Aorta (tissue), 5 donors: Measurements from ENCODE around the gene BARHL2. TPM values are rescaled to one million over a fixed set of nuclear protein-coding genes. Genes with fewer than 3 reads are reported as not detected.

Experiments
- ATAC-seq: fragments of 200-7000 bp; cut with Tn5 transposase; one replicate; pipeline ENCODE4 v1.9.1; 2022; ENCODE audit warnings: moderate library complexity; ENCODE audit not compliant: low FRiP score
- DNase-seq, 2 donors: peaks; one replicate each; pipeline ENCODE4 v3.0.0-alpha.2; 2020
- H3K27ac ChIP-seq, 2 donors: one replicate each; pipeline ENCODE4 v1.5.1; 2013; ENCODE audit warnings: low read length in 2 of 2, mild to moderate bottlenecking in 2 of 2, moderate library complexity in 2 of 2, control low read depth in 1 of 2, inconsistent platforms in 1 of 2, low read depth in 1 of 2
- H3K27me3 ChIP-seq, 2 donors: one replicate each; pipeline ENCODE4 v1.6.1; 2013; ENCODE audit warnings: control low read depth in 1 of 2, low read length in 1 of 2, mild to moderate bottlenecking in 1 of 2, moderate library complexity in 1 of 2; ENCODE audit not compliant: insufficient read depth in 2 of 2, control insufficient read depth in 1 of 2
- H3K36me3 ChIP-seq, 2 donors: one replicate each; pipeline ENCODE4 v1.6.1; 2013; ENCODE audit warnings: control low read depth in 1 of 2, low read length in 1 of 2, mild to moderate bottlenecking in 1 of 2; ENCODE audit not compliant: insufficient read depth in 2 of 2, control insufficient read depth in 1 of 2
- H3K4me1 ChIP-seq, 2 donors: one replicate each; pipeline ENCODE4 v1.6.1; 2013; ENCODE audit warnings: low read length in 2 of 2, control low read depth in 1 of 2, mild to moderate bottlenecking in 1 of 2, moderate library complexity in 1 of 2; ENCODE audit not compliant: insufficient read depth in 2 of 2, control insufficient read depth in 1 of 2
- H3K4me3 ChIP-seq, 2 donors: one replicate each; pipeline ENCODE4 v1.5.1; 2013; ENCODE audit warnings: low read length in 2 of 2, control low read depth in 1 of 2, mild to moderate bottlenecking in 1 of 2
- H3K9me3 ChIP-seq: one replicate; pipeline ENCODE4 v1.6.1; 2013; ENCODE audit warnings: mild to moderate bottlenecking, low read length; ENCODE audit not compliant: control insufficient read depth
- WGBS, 2 donors: extraction: QIAGEN DNeasy Blood & Tissue Kit; methylation state at CpG; one replicate each; pipeline ENCODE4 v1.1.7; 2013; 5-methylcytosine and 5-hydroxymethylcytosine counted together
- intact Hi-C, 2 donors: fragments of 100-400 bp; cut with DNase I; formaldehyde crosslinking; loops; one replicate each; pipeline versions ENCODE4 v1.14.2 to v1.15.0; 2022
- polyA plus RNA-seq, 2 donors: library from polyadenylated mRNA; stranded (reverse); fragments of 200-250 nt; gene quantifications; one replicate each; pipeline ENCODE4 v1.2.3, GENCODE V29; 2013
- total RNA-seq, 2 donors: library from RNA; stranded (reverse); fragmentation: NEBNext Ultra II Directional; extraction: Animal tissue kit (Norgen Biotek cat#: 25700); gene quantifications; one replicate each; pipeline ENCODE4 v1.2.1, GENCODE V29; 2021
- donor health status: healthy with polysubstance abuse.
- donor health status: Bipolar disorder and iron deficiency.
- donor health status: DM: no; HTN: no; CAD: no.
- donor health status: DM: no; HTN: no; CAD: no.
- donor health status: DM: yes; HTN: yes; CAD: no.

The BARHL2 gene
- total and polyA plus RNA-seq, 4 donors = not detected

- ATAC-seq = no peak
Observed at GRCh38 chr1:90708236-90708786, 8.8 kb downstream of the BARHL2 start.

GRCh38 chr1:90707363-90707710, 9.8 kb downstream of the BARHL2 start:
- Histone ChIP-seq H3K4me1 (no peaks in the 10 kb centered on the region), H3K27me3 (peaks cover 2% of the 10 kb centered on the region in 2 donors), H3K27ac (no peak overlapping the region), H3K36me3 (no peaks in the 10 kb centered on the region), H3K4me3 (no peak overlapping the region), H3K9me3 (no peaks in the 10 kb centered on the region)
- DNase-seq (peak in 1 of 2 donors; percentile 83), ATAC-seq (no peak)
- 1 to 2% methylated on average over 21 of the region's 21 CpGs for WGBS, 2 donors
- intact Hi-C loops = no loop called here

More at GRCh38 chr1:90708236-90708786, 8.8 kb downstream of the BARHL2 start:
- Histone ChIP-seq H3K27ac (no peak overlapping the region), H3K9me3 (no peaks in the 10 kb centered on the region), H3K4me1 (no peaks in the 10 kb centered on the region), H3K27me3 (peaks cover 0 to 2% of the 10 kb centered on the region in 2 donors), H3K36me3 (no peaks in the 10 kb centered on the region), H3K4me3 (no peak overlapping the region)
- no peak for DNase-seq
- 6 to 8% methylated on average over 6 of the region's 6 CpGs for WGBS, 2 donors
- intact Hi-C loops = no loop called here

DNA sequence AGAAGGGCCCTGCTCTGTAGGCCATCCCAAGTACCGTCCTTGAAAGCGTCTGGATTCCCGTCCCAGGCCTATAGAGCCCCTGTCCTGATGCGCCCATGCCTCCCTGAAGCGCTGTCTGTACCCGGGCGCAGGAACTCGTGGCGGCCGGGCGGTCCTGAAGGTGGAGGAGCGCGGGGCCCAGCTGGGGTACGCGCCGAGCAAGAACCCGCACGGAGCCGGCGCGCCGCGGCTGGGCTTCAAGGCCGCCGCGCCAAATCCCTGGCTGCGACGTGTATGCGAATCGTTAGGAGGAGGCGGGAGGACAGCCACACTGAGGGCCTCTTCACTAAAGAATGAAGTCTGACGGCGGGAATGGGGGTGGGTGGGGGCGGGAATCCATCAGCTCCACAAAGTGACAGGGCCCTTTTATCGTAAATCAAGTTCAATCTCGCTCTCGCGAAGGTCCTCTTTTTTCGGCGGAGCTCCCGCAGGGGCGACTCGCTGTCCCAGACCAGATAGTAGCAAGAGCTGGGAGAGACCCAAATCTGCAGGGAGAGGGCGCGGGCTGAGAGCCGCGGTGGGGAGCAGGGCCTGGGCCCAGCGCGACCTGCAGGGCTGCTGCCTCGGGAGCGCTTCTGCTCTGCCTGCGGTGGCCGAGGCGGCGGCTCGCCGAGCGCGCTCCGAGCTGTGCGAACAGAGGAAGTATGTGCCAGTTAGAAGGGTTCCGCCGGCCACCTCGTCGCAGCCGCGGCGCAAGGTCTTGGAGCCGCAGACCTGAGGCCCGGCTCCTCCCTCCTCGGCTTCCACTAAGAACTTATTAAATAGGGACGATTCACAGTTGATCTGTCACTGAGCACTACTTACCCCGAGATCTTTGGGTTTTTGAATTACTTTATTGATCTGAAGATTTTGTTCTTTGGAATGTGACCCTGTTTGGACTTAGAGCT, 10.4 kb downstream of the BARHL2 start:
- WGBS, 2 donors = 2% methylated on average over 73 of the region's 73 CpGs
- ATAC-seq (peak; percentile 62), DNase-seq (peak; percentile 68 to 81)
- Histone ChIP-seq H3K36me3 (no peaks in the 10 kb centered on the region), H3K4me3 (no peak overlapping the region), H3K9me3 (no peaks in the 10 kb centered on the region), H3K27me3 (peaks cover 2 to 4% of the 10 kb centered on the region in 2 donors), H3K27ac (no peak overlapping the region), H3K4me1 (peaks cover 0 to 2% of the 10 kb centered on the region in 2 donors)
- intact Hi-C loops = no loop called here

DNA sequence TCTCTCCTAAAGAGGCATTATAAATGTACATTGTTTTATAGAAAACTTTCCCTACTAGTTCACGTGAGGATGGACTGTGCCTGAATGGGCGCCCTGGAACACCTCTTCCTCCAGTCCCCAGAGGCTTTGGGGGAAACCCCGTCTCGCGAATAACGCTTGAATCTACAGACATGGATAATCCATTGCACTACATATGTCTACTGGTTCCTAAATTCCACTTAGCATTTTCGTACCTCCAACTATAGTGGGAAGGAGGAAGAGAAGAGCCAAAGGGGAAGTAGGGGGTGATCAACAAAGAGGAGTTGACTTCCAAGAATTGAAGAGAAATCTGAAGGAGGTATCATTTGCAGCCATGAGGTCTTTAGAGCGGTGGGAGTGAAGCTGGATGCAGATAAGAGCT, 11.1 kb downstream of the BARHL2 start:
- no peak overlapping the region for H3K27ac ChIP-seq
- H3K4me1 ChIP-seq = peaks cover 0 to 2% of the 10 kb centered on the region in 2 donors
- no peaks in the 10 kb centered on the region for H3K36me3 ChIP-seq
- intact Hi-C loops = no loop called here
- ATAC-seq = no peak
- 10 to 12% methylated on average over 8 of the region's 8 CpGs for WGBS, 2 donors
- H3K9me3 ChIP-seq = no peaks in the 10 kb centered on the region
- DNase-seq = no peak
- peaks cover 2 to 4% of the 10 kb centered on the region in 2 donors for H3K27me3 ChIP-seq
- no peak overlapping the region for H3K4me3 ChIP-seq

DNA sequence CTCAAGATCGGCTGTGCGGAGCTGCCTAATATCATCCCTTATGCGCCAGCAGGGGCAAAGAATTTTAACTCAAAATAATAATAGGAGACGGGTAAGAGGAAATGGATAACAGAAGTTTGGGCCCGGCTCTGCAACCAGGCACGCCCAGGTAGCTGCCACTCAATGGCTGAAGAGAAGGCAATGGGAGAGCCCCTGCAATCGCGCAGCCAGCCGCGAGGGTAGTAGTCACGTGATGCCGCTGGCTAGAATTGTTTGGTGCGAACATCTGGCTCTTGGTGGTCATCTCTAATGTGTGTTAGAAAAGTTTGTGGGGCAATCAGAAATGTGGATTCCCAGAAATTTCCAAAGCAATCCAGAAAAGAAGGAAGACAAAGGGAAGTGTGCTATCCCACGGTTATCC, 12.3 kb downstream of the BARHL2 start:
- intact Hi-C loops = no loop called here
- H3K27me3 ChIP-seq = peaks cover 2 to 4% of the 10 kb centered on the region in 2 donors
- 8 to 9% methylated on average over 14 of the region's 14 CpGs for WGBS, 2 donors
- H3K4me3 ChIP-seq = no peak overlapping the region
- H3K27ac ChIP-seq = no peak overlapping the region
- DNase-seq (no peak), ATAC-seq (no peak)
- no peaks in the 10 kb centered on the region for H3K36me3 ChIP-seq
- H3K9me3 ChIP-seq = no peaks in the 10 kb centered on the region
- H3K4me1 ChIP-seq = peaks cover 0 to 2% of the 10 kb centered on the region in 2 donors

DNA sequence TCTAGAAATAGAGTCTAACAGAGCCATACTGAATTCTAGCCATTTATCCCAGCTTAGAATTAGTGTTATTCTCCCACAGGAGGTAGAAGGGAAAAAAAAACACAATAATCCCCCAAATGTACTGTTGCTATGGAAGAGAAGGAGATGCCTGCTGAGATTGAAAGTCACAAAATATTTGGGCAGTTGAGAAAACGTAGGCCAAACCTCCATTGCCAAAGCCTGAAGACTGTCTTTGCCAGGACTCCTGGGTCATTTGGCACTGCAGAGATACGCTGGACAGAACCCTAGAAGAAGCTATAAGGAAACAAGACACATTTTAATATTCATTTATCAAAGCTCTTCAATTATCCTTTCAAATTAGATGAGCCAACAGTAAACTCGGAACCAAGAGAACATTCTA, 22.3 kb downstream of the BARHL2 start:
- ATAC-seq (no peak), DNase-seq (no peak)
- H3K27ac ChIP-seq = no peak overlapping the region
- intact Hi-C loops = no loop called here
- H3K9me3 ChIP-seq = no peaks in the 10 kb centered on the region
- WGBS, 2 donors = 57 to 75% methylated on average over 3 of the region's 3 CpGs
- H3K4me1 ChIP-seq = no peaks in the 10 kb centered on the region
- H3K36me3 ChIP-seq = no peaks in the 10 kb centered on the region
- H3K4me3 ChIP-seq = no peak overlapping the region
- H3K27me3 ChIP-seq = no peaks in the 10 kb centered on the region

DNA sequence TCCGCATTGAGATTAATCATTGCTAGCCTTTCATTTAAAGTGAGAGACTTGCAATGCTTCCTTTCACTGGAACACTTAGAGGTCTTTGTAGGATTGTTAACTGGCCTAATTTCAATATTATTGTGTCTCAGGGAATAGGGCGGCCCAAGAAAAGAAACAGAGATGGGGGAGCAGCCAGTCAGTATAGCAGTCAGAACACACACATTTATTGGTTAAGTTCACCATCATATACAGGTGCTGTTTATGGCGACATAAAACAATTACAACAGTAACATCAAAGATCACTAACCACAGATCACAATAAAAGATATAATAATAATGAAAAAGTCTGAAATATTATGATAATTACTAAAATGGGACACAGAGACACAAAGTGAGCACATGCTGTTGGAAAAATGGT, 29.4 kb downstream of the BARHL2 start:
- Histone ChIP-seq H3K27me3 (no peaks in the 10 kb centered on the region), H3K27ac (no peak overlapping the region), H3K36me3 (no peaks in the 10 kb centered on the region), H3K4me3 (no peak overlapping the region), H3K9me3 (no peaks in the 10 kb centered on the region), H3K4me1 (no peaks in the 10 kb centered on the region)
- WGBS, 2 donors = 81 to 83% methylated on average over 3 of the region's 3 CpGs
- intact Hi-C loops = no loop called here
- no peak for DNase-seq
- ATAC-seq = no peak

GRCh38 chr1:90675161-90675847, 41.8 kb downstream of the BARHL2 start:
- DNase-seq = no peak
- WGBS, 2 donors = 92 to 94% methylated on average over 1 of the region's 1 CpG

More at GRCh38 chr1:90675161-90675847, 41.8 kb downstream of the BARHL2 start:
- H3K27me3 ChIP-seq = no peaks in the 10 kb centered on the region
- no peak for ATAC-seq
- peaks cover 5% of the 10 kb centered on the region for H3K9me3 ChIP-seq
- no peaks in the 10 kb centered on the region for H3K4me1 ChIP-seq
- intact Hi-C loops = no loop called here
- no peak overlapping the region for H3K4me3 ChIP-seq
- H3K27ac ChIP-seq = no peak overlapping the region
- no peaks in the 10 kb centered on the region for H3K36me3 ChIP-seq
